ENCODE measurements around the gene OR5P2.
"Not testable (repeated sequence)": the region's sequence is repeated elsewhere in the genome, so short reads cannot be mapped to it uniquely, and the experiment has no call there.

The OR5P2 gene

DNA sequence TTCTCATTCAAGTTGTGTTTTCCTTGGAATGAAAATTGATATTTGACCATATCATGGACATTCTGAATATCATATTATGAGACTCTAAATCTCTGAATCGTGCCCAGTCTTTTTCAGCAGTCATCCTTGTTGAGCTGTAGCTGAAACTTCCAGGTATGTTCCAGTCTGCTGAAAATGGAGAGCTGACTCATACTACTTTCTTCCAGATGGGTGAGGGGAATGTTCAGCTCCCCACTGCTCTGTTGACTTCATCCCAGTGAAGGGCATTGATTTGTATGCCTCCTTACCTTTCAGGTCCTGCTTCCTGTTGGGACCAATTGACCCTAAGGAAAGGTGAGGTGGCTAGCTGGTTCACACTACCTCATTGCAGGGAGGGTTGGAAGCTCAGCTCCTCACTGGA lies 3.5 kb downstream of the OR5P2 start:
- H3K4me1 ChIP-seq = no peaks in the 10 kb centered on the region
- no peaks in the 10 kb centered on the region for H3K27me3 ChIP-seq
- no peaks in the 10 kb centered on the region for H4K20me1 ChIP-seq
- no peak overlapping the region for H3K4me2 ChIP-seq
- TF ChIP-seq Cebpa-rat (IDR thresholded peaks at IDR 0.05) = no peak
- no peaks in the 10 kb centered on the region for H3K36me3 ChIP-seq
- H3K4me3 ChIP-seq = no peak overlapping the region
- H3K9me3 ChIP-seq (replicated peaks in 1 of 11) = peaks cover 0 to 23% (median 16%) of the 10 kb centered on the region in 11 experiments; a peak in 18 of 22 replicates
- H3K9ac ChIP-seq = no peak overlapping the region
- no peak overlapping the region for H3K27ac ChIP-seq

DNA sequence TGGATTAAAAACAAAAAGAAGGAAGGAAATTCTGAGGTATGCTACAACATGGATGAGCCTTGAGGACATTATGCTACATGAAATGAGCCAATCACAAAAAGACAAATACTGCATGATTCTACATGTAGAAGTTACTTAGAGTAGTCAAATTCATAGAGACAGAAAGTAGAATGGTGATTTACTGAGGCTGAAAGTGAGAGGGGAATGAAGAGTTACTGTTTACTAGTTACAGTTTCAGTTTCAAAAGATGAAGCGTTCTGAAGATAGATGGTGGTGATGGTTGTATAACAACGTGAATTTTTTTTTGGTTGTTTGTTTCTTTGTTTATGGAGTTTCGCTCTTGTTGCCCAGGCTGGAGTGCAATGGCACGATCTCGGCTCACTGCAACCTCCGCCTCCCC lies 9.5 kb downstream of the OR5P2 start:
- Histone ChIP-seq H4K20me1 (no peaks in the 10 kb centered on the region), H3K9me3 (replicated peaks in 1 of 11) (peaks cover 17 to 43% (median 33%) of the 10 kb centered on the region in 11 experiments), H3K9ac (no peak overlapping the region), H3K4me2 (no peak overlapping the region), H3K27ac (no peak overlapping the region), H3K36me3 (no peaks in the 10 kb centered on the region), H3K4me1 (no peaks in the 10 kb centered on the region), H3K4me3 (no peak overlapping the region), H3K27me3 (no peaks in the 10 kb centered on the region)
- TF ChIP-seq Cebpa-rat (IDR thresholded peaks at IDR 0.05) = no peak

- Histone ChIP-seq H3K27ac (no peak overlapping the region), H3K27me3 (no peaks in the 10 kb centered on the region), H3K9ac (no peak overlapping the region), H3K36me3 (no peaks in the 10 kb centered on the region), H4K20me1 (no peaks in the 10 kb centered on the region), H3K4me2 (no peak overlapping the region), H3K4me1 (no peaks in the 10 kb centered on the region), H3K9me3 (replicated peaks in 1 of 11) (peaks cover 4 to 9% (median 8%) of the 10 kb centered on the region in 11 experiments), H3K4me3 (no peak overlapping the region)
- no peak for TF ChIP-seq Cebpa-rat (IDR thresholded peaks at IDR 0.05)
Measured at GRCh38 chr11:7775689-7776088, 21.1 kb downstream of the OR5P2 start.

DNA sequence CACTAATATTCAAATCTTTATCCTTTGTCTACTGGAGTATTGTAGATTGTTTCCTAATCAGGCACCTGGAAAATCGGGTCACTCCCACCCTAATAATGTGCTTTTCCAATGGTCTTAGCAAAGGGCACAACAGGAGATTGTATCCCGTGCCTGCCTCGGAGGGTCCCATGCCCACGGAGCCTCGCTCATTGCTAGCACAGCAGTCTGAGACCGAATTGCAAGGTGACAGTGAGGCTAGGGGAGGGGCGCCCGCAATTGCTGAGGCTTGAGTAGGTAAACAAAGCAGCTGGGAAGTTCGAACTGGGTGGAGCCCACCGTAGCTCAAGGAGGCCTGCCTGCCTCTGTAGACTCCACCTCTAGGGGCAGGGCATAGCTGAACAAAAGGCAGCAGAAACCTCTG lies 32.4 kb downstream of the OR5P2 start:
- H4K20me1 ChIP-seq, H3K4me2 ChIP-seq, H3K9ac ChIP-seq, H3K4me3 ChIP-seq, H3K27me3 ChIP-seq, H3K27ac ChIP-seq, H3K4me1 ChIP-seq, H3K36me3 ChIP-seq: not testable (repeated sequence)
- peaks cover 0 to 14% (median 0%) of the 10 kb centered on the region in 11 experiments; a peak in 4 of 22 replicates for H3K9me3 ChIP-seq (replicated peaks in 1 of 11)

- H3K36me3 ChIP-seq = no peaks in the 10 kb centered on the region
- H4K20me1 ChIP-seq = no peaks in the 10 kb centered on the region
- H3K27me3 ChIP-seq = no peaks in the 10 kb centered on the region
- H3K9ac ChIP-seq = no peak overlapping the region
- no peak overlapping the region for H3K4me3 ChIP-seq
- no peak overlapping the region for H3K4me2 ChIP-seq
- H3K27ac ChIP-seq = no peak overlapping the region
- peaks cover 0 to 13% (median 0%) of the 10 kb centered on the region in 11 experiments; a peak in 4 of 22 replicates for H3K9me3 ChIP-seq (replicated peaks in 1 of 11)
- TF ChIP-seq Cebpa-rat (IDR thresholded peaks at IDR 0.05) = no peak
- no peaks in the 10 kb centered on the region for H3K4me1 ChIP-seq
Measured at GRCh38 chr11:7759010-7759409, 37.7 kb downstream of the OR5P2 start.

GRCh38 chr11:7749456-7749855 lies 47.3 kb downstream of the OR5P2 start:
- Histone ChIP-seq H3K4me1 (peaks cover 2 to 18% (median 8%) of the 10 kb centered on the region in 10 experiments; a peak in 13 of 20 replicates), H3K4me3 (no peak overlapping the region), H4K20me1 (no peaks in the 10 kb centered on the region), H3K9me3 (replicated peaks in 1 of 11) (no peaks in the 10 kb centered on the region), H3K36me3 (no peaks in the 10 kb centered on the region), H3K27me3 (no peaks in the 10 kb centered on the region), H3K9ac (no peak overlapping the region), H3K27ac (no peak overlapping the region), H3K4me2 (peak overlapping the region in 1 of 11 experiments; percentile 1; a peak in 1 of 22 replicates)
- peak in 1 of 11 experiments; percentile 25; a peak in 1 of 22 replicates for TF ChIP-seq Cebpa-rat (IDR thresholded peaks at IDR 0.05)
